ENCODE results near the gene KLHL3. TPM values are rescaled to one million over a fixed set of nuclear protein-coding genes. Genes with fewer than 3 reads are reported as not detected.
A peak's percentile ranks its signal among the peaks of the same experiment; 100 is the strongest.

The KLHL3 gene
- total RNA-seq, 1 experiment from 2014 or later: 13.6 TPM

- Histone ChIP-seq H3K9me2 (ENCODE audit: insufficient read depth) (no peaks in the 10 kb centered on the region), H3K27ac (peak overlapping the region; percentile 91), H3K4me2 (peak overlapping the region; percentile 87), H2AFZ (peak overlapping the region; percentile 85), H3F3A (ENCODE audit: insufficient read depth, low read depth) (peaks cover 27% of the 10 kb centered on the region), H3K4me1 (replicated peaks; ENCODE audit: insufficient read depth) (peaks cover 37% of the 10 kb centered on the region), H3K36me3 (ENCODE audit: low read depth) (peaks cover 21% of the 10 kb centered on the region), H3K27me3 (ENCODE audit: insufficient read depth, low read depth) (no peaks in the 10 kb centered on the region), H4K20me1 (ENCODE audit: insufficient read depth) (peaks cover 39% of the 10 kb centered on the region), H3K4me3 (peak overlapping the region; percentile 61), H3K9me3 (ENCODE audit: insufficient read depth, low read depth) (no peaks in the 10 kb centered on the region), H3K79me2 (ENCODE audit: low read depth) (peaks cover 54% of the 10 kb centered on the region)
- DNase-seq: no peak
- intact Hi-C loops (cut with micrococcal nuclease; ENCODE audit: unreplicated experiment): loop anchor here (2.0 to 10.0 kb wide), 3 partner anchors 279 to 379 kb away; partner anchors contain the start of gene FAM13B
- POLR2A ChIA-PET (ENCODE audit: unreplicated experiment): interaction anchor here (0.7 kb wide), 3 partner anchors 111 to 1741 kb away, joined by 3 to 20 read pairs (median 14); no protein-coding TSS in a partner anchor
- BruUV-seq (replicated peaks): TSS peak; percentile 92
- no peak for TF ChIP-seq EZH2 (IDR thresholded peaks at IDR 0.05; ENCODE audit: low read depth)
- no peak for TF ChIP-seq CTCF (conservative IDR thresholded peaks at IDR 0.05)
- CTCF ChIA-PET: interaction anchor here (0.7 kb wide), 1 partner anchor 117 kb away, joined by 7 read pairs; no protein-coding TSS in a partner anchor
Measured at GRCh38 chr5:137753691-137754187, 17.9 kb upstream of the KLHL3 start.

- POLR2A ChIA-PET (ENCODE audit: unreplicated experiment): interaction anchor here (0.7 kb wide), 3 partner anchors 110 to 1740 kb away, joined by 3 to 20 read pairs (median 14); no protein-coding TSS in a partner anchor
- Histone ChIP-seq H3K9me2 (ENCODE audit: insufficient read depth) (no peaks in the 10 kb centered on the region), H3K79me2 (ENCODE audit: low read depth) (peaks cover 59% of the 10 kb centered on the region), H3K36me3 (ENCODE audit: low read depth) (peaks cover 21% of the 10 kb centered on the region), H3K4me3 (peak overlapping the region; percentile 61), H3K9me3 (ENCODE audit: insufficient read depth, low read depth) (no peaks in the 10 kb centered on the region), H3K27ac (peak overlapping the region; percentile 91), H3K27me3 (ENCODE audit: insufficient read depth, low read depth) (no peaks in the 10 kb centered on the region), H3F3A (ENCODE audit: insufficient read depth, low read depth) (peaks cover 26% of the 10 kb centered on the region), H4K20me1 (ENCODE audit: insufficient read depth) (peaks cover 42% of the 10 kb centered on the region), H3K4me1 (replicated peaks; ENCODE audit: insufficient read depth) (peaks cover 30% of the 10 kb centered on the region), H3K4me2 (peak overlapping the region; percentile 87), H2AFZ (peak overlapping the region; percentile 85; the same call in 1 of the 2 replicates)
- TSS peak; percentile 18 for BruUV-seq (replicated peaks)
- CTCF ChIA-PET: no interaction called here
- intact Hi-C loops (cut with micrococcal nuclease; ENCODE audit: unreplicated experiment): loop anchor here (2.0 to 10.0 kb wide), 2 partner anchors 312 to 380 kb away; no protein-coding TSS in a partner anchor
- TF ChIP-seq EZH2 (IDR thresholded peaks at IDR 0.05; ENCODE audit: low read depth) (no peak), CTCF (conservative IDR thresholded peaks at IDR 0.05) (no peak)
- DNase-seq: peak in 1 of 2 experiments; percentile 21
Measured at GRCh38 chr5:137752905-137753690, 17.2 kb upstream of the KLHL3 start.

GRCh38 chr5:137751869-137752491 lies 16.1 kb upstream of the KLHL3 start:
- peaks cover 21% of the 10 kb centered on the region for H3K36me3 ChIP-seq (ENCODE audit: low read depth)
- TF ChIP-seq CTCF (conservative IDR thresholded peaks at IDR 0.05) (peak; percentile 81), EZH2 (IDR thresholded peaks at IDR 0.05; ENCODE audit: low read depth) (no peak)
- peak overlapping the region; percentile 61 for H3K4me3 ChIP-seq
- CTCF ChIA-PET: interaction anchor here (0.6 to 1.6 kb wide), 8 partner anchors 9 to 1499 kb away, joined by 3 to 10 read pairs (median 8); no protein-coding TSS in a partner anchor
- H3K4me2 ChIP-seq: peak overlapping the region; percentile 87
- peak in 1 of 2 experiments; percentile 70 for DNase-seq
- no peaks in the 10 kb centered on the region for H3K9me2 ChIP-seq (ENCODE audit: insufficient read depth)
- no TSS peak for BruUV-seq (replicated peaks)
- peak overlapping the region; percentile 52 for H3K27ac ChIP-seq
- no peaks in the 10 kb centered on the region for H3K9me3 ChIP-seq (ENCODE audit: insufficient read depth, low read depth)
- no peak overlapping the region for H2AFZ ChIP-seq
- POLR2A ChIA-PET (ENCODE audit: unreplicated experiment): interaction anchor here (0.5 to 0.7 kb wide), 2 partner anchors 27 to 28 kb away, joined by 3 read pairs; no protein-coding TSS in a partner anchor
- peaks cover 23% of the 10 kb centered on the region for H3K4me1 ChIP-seq (replicated peaks; ENCODE audit: insufficient read depth)
- H3K79me2 ChIP-seq (ENCODE audit: low read depth): peaks cover 59% of the 10 kb centered on the region
- H3K27me3 ChIP-seq (ENCODE audit: insufficient read depth, low read depth): no peaks in the 10 kb centered on the region
- peaks cover 42% of the 10 kb centered on the region for H4K20me1 ChIP-seq (ENCODE audit: insufficient read depth)
- intact Hi-C loops (cut with micrococcal nuclease; ENCODE audit: unreplicated experiment): loop anchor here (2.0 to 10.0 kb wide), 2 partner anchors 313 to 381 kb away; no protein-coding TSS in a partner anchor
- peaks cover 30% of the 10 kb centered on the region for H3F3A ChIP-seq (ENCODE audit: insufficient read depth, low read depth)

All from PC-9 (cell line).